Karpas-422 (cell line): ENCODE measurements around the gene NOSTRIN. TPM values are rescaled to one million over a fixed set of nuclear protein-coding genes. Genes with fewer than 3 reads are reported as not detected.

Experiments
- DNase-seq: peaks from one replicate; pipeline ENCODE4 v3.0.0-alpha.2; 2015
- H2AFZ ChIP-seq: fragments of 200-600 bp; sonication (generic); 2 replicates; pipeline ENCODE4 v1.6.1; 2014; ENCODE audit warnings: antibody characterized with exemption, low read length, mixed read lengths
- H3K27ac ChIP-seq: fragments of 200-600 bp; sonication (generic); 2 replicates; pipeline ENCODE4 v1.5.1; 2014; ENCODE audit warnings: mild to moderate bottlenecking, low read length, moderate library complexity
- H3K27me3 ChIP-seq: fragments of 200-600 bp; sonication (generic); 2 replicates; pipeline ENCODE4 v1.6.1; 2014; ENCODE audit warnings: low read length, mixed read lengths
- H3K36me3 ChIP-seq: fragments of 200-600 bp; sonication (generic); 2 replicates; pipeline ENCODE4 v1.6.1; 2014; ENCODE audit warnings: low read length, mixed read lengths; ENCODE audit not compliant: insufficient read depth
- H3K4me1 ChIP-seq: fragments of 200-600 bp; sonication (generic); 2 replicates; pipeline ENCODE4 v1.6.1; 2014; ENCODE audit warnings: mild to moderate bottlenecking, low read length, mixed read lengths
- H3K4me2 ChIP-seq: fragments of 200-600 bp; sonication (generic); 2 replicates; pipeline ENCODE4 v1.6.1; 2014; ENCODE audit warnings: low read length, low read depth, mild to moderate bottlenecking; ENCODE audit not compliant: poor library complexity, severe bottlenecking
- H3K4me3 ChIP-seq: fragments of 200-600 bp; sonication (generic); 2 replicates; pipeline ENCODE4 v1.5.1; 2014; ENCODE audit warnings: mild to moderate bottlenecking, antibody characterized with exemption, low read length, mixed read lengths
- H3K79me2 ChIP-seq: fragments of 200-600 bp; sonication (generic); 2 replicates; pipeline ENCODE4 v1.6.1; 2014; ENCODE audit warnings: mild to moderate bottlenecking, low read length, mixed read lengths
- H3K9ac ChIP-seq: fragments of 200-600 bp; sonication (generic); 2 replicates; pipeline ENCODE4 v1.6.0; 2014; ENCODE audit warnings: low read length
- H3K9me2 ChIP-seq: fragments of 200-600 bp; sonication (generic), shearing (Covaris generic); replicated peaks from 2 replicates; pipeline ENCODE4 v1.6.0; 2014; ENCODE audit warnings: mild to moderate bottlenecking, low read length, moderate library complexity; ENCODE audit not compliant: insufficient read depth
- H3K9me3 ChIP-seq: fragments of 300-700, 200-600 bp; sonication (generic); 2 replicates; pipeline ENCODE4 v1.6.1; 2014; ENCODE audit warnings: low read length, mixed read lengths
- H4K20me1 ChIP-seq: fragments of 200-600 bp; sonication (generic); 2 replicates; pipeline ENCODE4 v1.6.1; 2014; ENCODE audit warnings: mild to moderate bottlenecking, antibody characterized with exemption, low read length, low read depth; ENCODE audit not compliant: insufficient read depth
- total RNA-seq: library from RNA; depleted of rRNA; stranded (reverse); fragments of >200 nt; shearing (Covaris generic); gene quantifications from 2 replicates; pipeline ENCODE4 v1.2.3, GENCODE V29; 2014; ENCODE audit warnings: low replicate concordance

The NOSTRIN gene
- total RNA-seq, 1 experiment from 2014 or later: not detected

DNA sequence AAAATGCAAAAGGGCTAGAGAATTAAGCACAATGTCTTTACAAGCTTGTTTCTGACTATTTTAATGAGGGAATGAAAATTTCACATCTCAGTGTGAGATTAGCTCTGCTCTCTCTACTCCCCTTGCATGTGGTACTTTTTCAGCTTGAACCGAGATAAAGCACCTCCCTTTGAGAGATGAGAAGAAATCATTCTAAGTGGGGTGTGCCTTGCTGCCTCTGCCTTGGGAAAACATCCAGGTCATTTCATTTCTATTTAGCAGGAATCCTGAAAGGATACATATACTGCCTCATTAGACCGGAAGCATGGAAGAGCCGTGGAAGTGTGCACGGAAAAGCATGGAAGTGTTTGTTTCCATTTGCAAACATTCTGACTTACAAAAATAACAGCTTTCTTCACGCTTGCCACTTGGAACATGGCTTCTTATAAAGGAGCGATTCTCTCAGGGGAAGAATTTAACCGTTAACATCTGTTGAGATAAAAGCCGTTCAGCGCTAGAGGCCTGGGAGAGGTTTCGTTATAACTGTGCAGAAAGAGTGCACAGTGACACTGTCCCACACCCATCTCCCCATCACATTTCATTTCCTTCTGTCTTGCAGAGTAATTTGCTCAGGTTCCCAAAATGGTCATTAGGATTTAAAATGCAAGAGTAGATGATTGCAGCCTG is 16.7 kb downstream of the NOSTRIN start:
- no peaks in the 10 kb centered on the region for H4K20me1 ChIP-seq
- no peaks in the 10 kb centered on the region for H3K4me1 ChIP-seq
- no peaks in the 10 kb centered on the region for H3K9me2 ChIP-seq
- no peaks in the 10 kb centered on the region for H3K27me3 ChIP-seq
- H3K4me3 ChIP-seq: no peak overlapping the region
- H3K27ac ChIP-seq: no peak overlapping the region
- DNase-seq: no peak
- H3K9me3 ChIP-seq: no peaks in the 10 kb centered on the region
- no peak overlapping the region for H3K9ac ChIP-seq
- H3K79me2 ChIP-seq: no peaks in the 10 kb centered on the region
- H3K4me2 ChIP-seq: no peak overlapping the region
- no peaks in the 10 kb centered on the region for H3K36me3 ChIP-seq
- H2AFZ ChIP-seq: no peak overlapping the region

DNA sequence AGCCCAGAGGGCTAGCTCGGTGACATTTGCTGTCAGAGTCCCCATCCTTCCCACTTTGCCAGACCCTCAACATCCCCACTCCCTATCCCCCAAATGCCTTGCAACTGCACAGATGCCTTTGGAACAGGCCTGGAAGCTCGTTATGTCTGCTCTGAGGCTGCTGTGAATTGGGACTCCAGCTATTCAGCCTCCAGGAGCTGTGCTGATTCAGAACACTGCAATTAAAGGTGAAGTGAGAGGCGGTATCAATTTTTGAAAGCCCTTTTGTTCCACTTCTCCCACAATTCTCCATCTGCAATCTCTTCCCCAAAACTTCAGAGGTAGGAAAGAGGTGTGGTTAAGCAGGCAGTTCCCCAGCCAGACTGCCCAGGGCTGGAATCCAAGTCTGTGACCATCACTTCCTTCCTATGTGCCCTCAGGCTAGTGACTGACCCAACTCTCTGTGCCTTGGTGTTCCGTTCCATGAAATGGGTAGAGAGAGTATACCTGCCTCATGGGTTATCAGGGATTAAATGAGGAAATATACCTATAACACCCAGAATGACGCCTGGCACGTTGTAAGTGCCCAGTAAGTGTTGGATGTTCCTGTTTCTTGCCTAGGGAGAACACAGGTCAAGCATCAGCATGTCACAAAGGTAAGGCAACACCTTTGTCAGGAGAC is 17.5 kb downstream of the NOSTRIN start:
- Histone ChIP-seq H3K9ac (no peak overlapping the region), H3K4me3 (no peak overlapping the region), H3K9me3 (no peaks in the 10 kb centered on the region), H3K4me2 (no peak overlapping the region), H3K36me3 (no peaks in the 10 kb centered on the region), H3K4me1 (no peaks in the 10 kb centered on the region), H2AFZ (no peak overlapping the region), H3K9me2 (no peaks in the 10 kb centered on the region), H3K79me2 (no peaks in the 10 kb centered on the region), H3K27ac (no peak overlapping the region), H3K27me3 (no peaks in the 10 kb centered on the region), H4K20me1 (no peaks in the 10 kb centered on the region)
- no peak for DNase-seq

DNA sequence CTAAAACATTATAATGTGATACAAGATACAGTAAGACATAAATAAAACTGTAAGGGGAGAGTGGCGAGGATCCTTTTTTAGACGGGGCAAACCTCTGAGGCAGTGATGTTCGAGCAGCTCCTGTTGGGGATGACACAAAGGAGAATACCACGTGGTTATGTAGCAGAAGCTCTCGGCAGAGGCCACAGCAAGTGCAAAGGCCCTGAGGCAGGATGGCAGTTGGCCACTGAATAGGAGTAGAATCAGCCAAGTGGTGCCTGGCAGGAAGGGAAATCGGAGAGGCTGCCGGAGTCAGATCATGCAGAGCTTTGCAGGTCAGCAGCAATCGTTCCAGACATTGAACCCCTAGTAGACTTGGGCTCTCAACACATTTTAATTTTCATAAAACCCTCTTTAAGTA is 19.1 kb downstream of the NOSTRIN start:
- Histone ChIP-seq H3K4me2 (no peak overlapping the region), H3K36me3 (no peaks in the 10 kb centered on the region), H3K79me2 (no peaks in the 10 kb centered on the region), H3K27ac (no peak overlapping the region), H3K4me3 (no peak overlapping the region), H3K9me2 (no peaks in the 10 kb centered on the region), H4K20me1 (no peaks in the 10 kb centered on the region), H2AFZ (no peak overlapping the region), H3K9me3 (no peaks in the 10 kb centered on the region), H3K9ac (no peak overlapping the region), H3K4me1 (no peaks in the 10 kb centered on the region), H3K27me3 (no peaks in the 10 kb centered on the region)
- DNase-seq: no peak

DNA sequence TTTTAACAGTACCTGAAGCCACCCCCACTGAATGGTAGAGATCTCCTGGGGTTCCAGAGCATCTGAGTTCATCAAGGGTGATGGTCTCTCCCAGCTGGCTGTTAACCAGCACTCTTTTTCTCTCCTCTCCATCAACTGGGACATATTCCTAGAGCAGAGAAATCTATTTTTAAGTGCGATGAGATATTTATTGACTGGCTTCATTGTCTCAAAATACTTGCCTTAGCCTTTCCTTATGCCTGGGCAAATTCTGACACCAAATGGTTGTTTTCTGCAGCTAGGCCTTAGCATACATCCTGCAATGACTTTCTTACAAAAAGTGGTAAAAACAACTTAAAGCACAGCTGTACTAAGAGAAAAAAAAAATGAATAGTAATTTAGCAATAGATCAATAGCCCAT is 19.6 kb downstream of the NOSTRIN start:
- H4K20me1 ChIP-seq: no peaks in the 10 kb centered on the region
- H3K27ac ChIP-seq: no peak overlapping the region
- no peaks in the 10 kb centered on the region for H3K79me2 ChIP-seq
- H3K4me2 ChIP-seq: no peak overlapping the region
- no peak overlapping the region for H3K9ac ChIP-seq
- no peaks in the 10 kb centered on the region for H3K4me1 ChIP-seq
- H3K36me3 ChIP-seq: no peaks in the 10 kb centered on the region
- no peak overlapping the region for H3K4me3 ChIP-seq
- H3K9me2 ChIP-seq: no peaks in the 10 kb centered on the region
- H2AFZ ChIP-seq: no peak overlapping the region
- no peaks in the 10 kb centered on the region for H3K27me3 ChIP-seq
- no peak for DNase-seq
- H3K9me3 ChIP-seq: no peaks in the 10 kb centered on the region

DNA sequence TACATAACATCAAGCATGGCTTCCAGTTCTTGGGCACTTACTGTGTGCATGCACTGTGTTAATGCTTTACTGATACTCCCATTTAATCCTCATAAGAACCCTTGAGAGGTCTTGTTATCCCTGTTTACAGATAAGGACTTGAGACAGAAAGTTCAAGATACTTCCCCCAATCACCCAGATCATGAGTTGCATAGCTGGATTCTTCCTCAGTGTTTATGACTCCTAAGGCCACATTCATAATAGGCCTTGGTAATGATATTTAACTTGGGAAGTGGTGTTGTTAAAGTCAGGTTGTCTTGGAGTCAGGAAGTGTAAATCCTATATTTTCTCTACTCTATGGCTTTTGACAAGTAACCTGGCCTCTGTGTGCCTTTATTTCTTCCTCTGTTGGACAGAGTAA is 22.7 kb downstream of the NOSTRIN start:
- Histone ChIP-seq H3K27me3 (no peaks in the 10 kb centered on the region), H3K9me2 (no peaks in the 10 kb centered on the region), H3K4me2 (no peak overlapping the region), H4K20me1 (no peaks in the 10 kb centered on the region), H3K9ac (no peak overlapping the region), H3K79me2 (no peaks in the 10 kb centered on the region), H3K27ac (no peak overlapping the region), H3K4me1 (no peaks in the 10 kb centered on the region), H3K36me3 (no peaks in the 10 kb centered on the region), H2AFZ (no peak overlapping the region), H3K9me3 (no peaks in the 10 kb centered on the region), H3K4me3 (no peak overlapping the region)
- no peak for DNase-seq

DNA sequence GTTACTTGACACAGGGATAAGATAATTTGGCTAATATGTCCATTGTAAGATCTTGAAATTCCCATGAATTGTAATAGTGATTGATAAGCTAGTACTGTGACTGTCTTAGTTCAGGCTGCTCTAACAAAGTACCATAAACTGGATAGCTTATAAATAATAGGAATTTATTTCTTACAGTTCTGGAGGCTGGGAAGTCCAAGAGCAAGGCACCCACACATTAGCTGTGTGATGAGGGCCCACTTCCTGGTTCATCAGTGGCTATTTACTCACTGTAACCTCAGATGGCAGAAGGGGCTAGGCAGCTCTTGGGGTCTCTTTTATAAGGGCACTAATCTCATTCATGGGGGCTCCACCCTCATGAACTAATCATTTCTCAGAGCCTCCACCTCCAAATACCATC is 28.5 kb downstream of the NOSTRIN start:
- Histone ChIP-seq H3K79me2 (no peaks in the 10 kb centered on the region), H3K4me2 (no peak overlapping the region), H3K4me1 (no peaks in the 10 kb centered on the region), H3K9ac (no peak overlapping the region), H3K27ac (no peak overlapping the region), H3K36me3 (no peaks in the 10 kb centered on the region), H3K4me3 (no peak overlapping the region), H3K9me2 (no peaks in the 10 kb centered on the region), H3K27me3 (no peaks in the 10 kb centered on the region), H3K9me3 (no peaks in the 10 kb centered on the region), H4K20me1 (no peaks in the 10 kb centered on the region), H2AFZ (no peak overlapping the region)
- DNase-seq: no peak

DNA sequence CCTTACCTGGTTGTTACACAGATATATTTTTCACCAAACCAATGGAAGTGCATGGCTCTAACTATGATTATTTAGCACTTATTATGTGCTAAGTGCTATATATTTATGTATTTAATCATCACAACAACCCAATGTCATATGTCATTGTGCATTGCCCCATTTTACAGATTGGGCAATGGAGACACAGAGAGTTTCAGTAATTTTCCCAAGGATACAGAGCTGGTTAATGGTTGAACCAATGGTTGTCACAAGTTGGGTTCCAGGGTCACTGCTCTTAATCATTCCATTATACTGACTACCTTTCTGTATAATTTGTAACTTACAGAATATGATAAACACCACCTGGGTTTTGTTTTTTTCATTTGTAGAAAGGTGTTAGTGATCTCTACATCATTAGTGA is 29.2 kb downstream of the NOSTRIN start:
- Histone ChIP-seq H3K9me2 (no peaks in the 10 kb centered on the region), H2AFZ (no peak overlapping the region), H3K36me3 (no peaks in the 10 kb centered on the region), H3K9ac (no peak overlapping the region), H3K9me3 (no peaks in the 10 kb centered on the region), H3K4me3 (no peak overlapping the region), H3K4me1 (no peaks in the 10 kb centered on the region), H3K79me2 (no peaks in the 10 kb centered on the region), H4K20me1 (no peaks in the 10 kb centered on the region), H3K27me3 (no peaks in the 10 kb centered on the region), H3K27ac (no peak overlapping the region), H3K4me2 (no peak overlapping the region)
- no peak for DNase-seq

DNA sequence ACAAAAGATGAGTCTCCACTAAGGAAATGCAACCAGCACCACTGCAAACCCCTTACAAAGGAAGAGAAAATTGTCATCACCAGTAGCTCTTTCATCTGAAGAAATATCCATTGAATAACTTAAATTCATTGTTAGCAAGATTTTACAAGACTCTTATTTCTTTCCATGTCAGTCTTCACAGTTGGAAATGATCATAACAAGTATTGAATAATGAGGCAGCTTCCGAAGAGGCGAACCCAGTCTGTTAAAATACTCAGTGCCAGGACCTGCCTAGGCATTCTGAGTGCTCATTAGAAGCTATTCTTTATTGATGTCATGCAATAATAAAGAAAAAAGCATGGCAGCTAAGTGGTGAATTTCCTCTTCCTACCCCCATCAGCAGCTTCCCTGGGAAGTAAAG is 33.5 kb downstream of the NOSTRIN start:
- no peaks in the 10 kb centered on the region for H3K4me1 ChIP-seq
- H3K79me2 ChIP-seq: no peaks in the 10 kb centered on the region
- H3K9me3 ChIP-seq: no peaks in the 10 kb centered on the region
- no peaks in the 10 kb centered on the region for H3K36me3 ChIP-seq
- H3K9me2 ChIP-seq: no peaks in the 10 kb centered on the region
- H4K20me1 ChIP-seq: no peaks in the 10 kb centered on the region
- H3K4me2 ChIP-seq: no peak overlapping the region
- no peak overlapping the region for H3K27ac ChIP-seq
- DNase-seq: no peak
- no peaks in the 10 kb centered on the region for H3K27me3 ChIP-seq
- no peak overlapping the region for H2AFZ ChIP-seq
- no peak overlapping the region for H3K9ac ChIP-seq
- H3K4me3 ChIP-seq: no peak overlapping the region
